ENCODE results near the gene ABL2.

The ABL2 gene

DNA sequence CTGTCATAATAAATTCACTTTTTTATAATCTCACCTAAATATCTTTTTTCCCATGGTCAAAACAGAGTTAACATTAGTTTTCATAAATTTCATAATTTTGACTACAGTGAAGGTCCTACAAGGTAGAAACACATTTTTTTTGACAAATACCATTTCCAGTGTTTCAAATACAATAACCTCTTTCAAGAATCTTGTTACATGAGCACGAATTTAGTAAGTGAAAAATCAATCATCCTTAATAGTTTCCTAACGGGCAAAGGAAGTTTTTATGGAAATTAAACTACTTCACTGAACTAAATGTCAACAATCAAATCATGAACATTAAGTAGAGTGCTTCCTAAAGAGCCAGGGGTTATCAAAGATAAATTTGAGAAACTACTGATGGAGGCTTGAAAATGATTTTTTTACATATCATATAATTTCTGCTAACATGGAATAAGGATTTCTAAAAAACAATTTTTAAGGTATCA, 35.4 kb downstream of the ABL2 start:
- Histone ChIP-seq H3K14ac (ENCODE audit: low read length in 2 of 2) (no peak overlapping the region), H3K36me3 (ENCODE audit: control insufficient read depth in 1 of 2, insufficient read depth in 2 of 2, low read depth in 1 of 2, low read length in 2 of 2) (no peaks in the 10 kb centered on the region), H2BK15ac (ENCODE audit: low read depth, poor library complexity, severe bottlenecking) (no peak overlapping the region), H3K4me2 (ENCODE audit: low read length, poor library complexity, severe bottlenecking) (no peak overlapping the region), H4K8ac (ENCODE audit: low read length) (no peak overlapping the region), H3K27me3 (ENCODE audit: control insufficient read depth in 1 of 2, insufficient read depth in 1 of 2, low read length in 2 of 2) (no peaks in the 10 kb centered on the region), H4K91ac (ENCODE audit: low read length) (no peak overlapping the region), H3K4ac (ENCODE audit: low read depth in 1 of 2, low read length in 2 of 2) (no peak overlapping the region), H3K23ac (ENCODE audit: low read length in 2 of 2) (no peak overlapping the region), H2BK12ac (ENCODE audit: low read length in 2 of 2) (no peak overlapping the region), H2AFZ (ENCODE audit: low read depth, low read length) (no peak overlapping the region), H3K18ac (ENCODE audit: low read depth in 1 of 2, low read length in 2 of 2) (no peak overlapping the region), H3K9me3 (ENCODE audit: control insufficient read depth, low read length) (no peaks in the 10 kb centered on the region), H3K4me3 (ENCODE audit: insufficient read depth in 1 of 2, low read depth in 1 of 2, low read length in 2 of 2) (no peak overlapping the region), H2BK120ac (ENCODE audit: low read depth, low read length) (no peak overlapping the region), H3K79me1 (replicated peaks; ENCODE audit: low read length, poor library complexity, severe bottlenecking) (peaks cover 10% of the 10 kb centered on the region), H2AK5ac (ENCODE audit: low read length, severe bottlenecking) (no peak overlapping the region), H2BK5ac (ENCODE audit: low read depth, low read length, poor library complexity, severe bottlenecking) (no peak overlapping the region), H3K27ac (ENCODE audit: low read length, poor library complexity, severe bottlenecking) (no peak overlapping the region), H3K4me1 (ENCODE audit: control insufficient read depth, insufficient read depth, low read depth, low read length) (peaks cover 1% of the 10 kb centered on the region), H3K9ac (ENCODE audit: low read length) (no peak overlapping the region)
- no peak for DNase-seq
- WGBS: no CpG with 5 or more reads among the region's 2 CpGs

- Histone ChIP-seq H3K9ac (ENCODE audit: low read length) (no peak overlapping the region), H2BK12ac (ENCODE audit: low read length in 2 of 2) (no peak overlapping the region), H3K18ac (ENCODE audit: low read depth in 1 of 2, low read length in 2 of 2) (no peak overlapping the region), H2BK15ac (ENCODE audit: low read depth, poor library complexity, severe bottlenecking) (no peak overlapping the region), H2BK120ac (ENCODE audit: low read depth, low read length) (no peak overlapping the region), H3K79me1 (replicated peaks; ENCODE audit: low read length, poor library complexity, severe bottlenecking) (peaks cover 14% of the 10 kb centered on the region), H2BK5ac (ENCODE audit: low read depth, low read length, poor library complexity, severe bottlenecking) (no peak overlapping the region), H3K4me1 (ENCODE audit: control insufficient read depth, insufficient read depth, low read depth, low read length) (peaks cover 3% of the 10 kb centered on the region), H2AFZ (ENCODE audit: low read depth, low read length) (no peak overlapping the region), H4K8ac (ENCODE audit: low read length) (no peak overlapping the region), H2AK5ac (ENCODE audit: low read length, severe bottlenecking) (no peak overlapping the region), H3K9me3 (ENCODE audit: control insufficient read depth, low read length) (no peaks in the 10 kb centered on the region), H3K27me3 (ENCODE audit: control insufficient read depth in 1 of 2, insufficient read depth in 1 of 2, low read length in 2 of 2) (no peaks in the 10 kb centered on the region), H4K91ac (ENCODE audit: low read length) (no peak overlapping the region), H3K4me3 (ENCODE audit: insufficient read depth in 1 of 2, low read depth in 1 of 2, low read length in 2 of 2) (no peak overlapping the region), H3K4me2 (ENCODE audit: low read length, poor library complexity, severe bottlenecking) (no peak overlapping the region), H3K27ac (ENCODE audit: low read length, poor library complexity, severe bottlenecking) (no peak overlapping the region), H3K36me3 (ENCODE audit: control insufficient read depth in 1 of 2, insufficient read depth in 2 of 2, low read depth in 1 of 2, low read length in 2 of 2) (no peaks in the 10 kb centered on the region), H3K4ac (ENCODE audit: low read depth in 1 of 2, low read length in 2 of 2) (no peak overlapping the region), H3K14ac (ENCODE audit: low read length in 2 of 2) (no peak overlapping the region), H3K23ac (ENCODE audit: low read length in 2 of 2) (no peak overlapping the region)
- peak; percentile 19 for DNase-seq
- 85% methylated on average over 4 of the region's 4 CpGs for WGBS
Observed at GRCh38 chr1:179190861-179191260, 38.6 kb downstream of the ABL2 start.

- Histone ChIP-seq H2BK12ac (ENCODE audit: low read length in 2 of 2) (no peak overlapping the region), H3K23ac (ENCODE audit: low read length in 2 of 2) (no peak overlapping the region), H2BK15ac (ENCODE audit: low read depth, poor library complexity, severe bottlenecking) (no peak overlapping the region), H2AK5ac (ENCODE audit: low read length, severe bottlenecking) (no peak overlapping the region), H3K9ac (ENCODE audit: low read length) (no peak overlapping the region), H2BK5ac (ENCODE audit: low read depth, low read length, poor library complexity, severe bottlenecking) (no peak overlapping the region), H3K4me1 (ENCODE audit: control insufficient read depth, insufficient read depth, low read depth, low read length) (peaks cover 3% of the 10 kb centered on the region), H4K91ac (ENCODE audit: low read length) (no peak overlapping the region), H3K9me3 (ENCODE audit: control insufficient read depth, low read length) (no peaks in the 10 kb centered on the region), H3K18ac (ENCODE audit: low read depth in 1 of 2, low read length in 2 of 2) (no peak overlapping the region), H3K27ac (ENCODE audit: low read length, poor library complexity, severe bottlenecking) (no peak overlapping the region), H2AFZ (ENCODE audit: low read depth, low read length) (no peak overlapping the region), H3K4ac (ENCODE audit: low read depth in 1 of 2, low read length in 2 of 2) (no peak overlapping the region), H3K27me3 (ENCODE audit: control insufficient read depth in 1 of 2, insufficient read depth in 1 of 2, low read length in 2 of 2) (no peaks in the 10 kb centered on the region), H2BK120ac (ENCODE audit: low read depth, low read length) (no peak overlapping the region), H4K8ac (ENCODE audit: low read length) (no peak overlapping the region), H3K4me3 (ENCODE audit: insufficient read depth in 1 of 2, low read depth in 1 of 2, low read length in 2 of 2) (no peak overlapping the region), H3K79me1 (replicated peaks; ENCODE audit: low read length, poor library complexity, severe bottlenecking) (peaks cover 15% of the 10 kb centered on the region), H3K14ac (ENCODE audit: low read length in 2 of 2) (no peak overlapping the region), H3K36me3 (ENCODE audit: control insufficient read depth in 1 of 2, insufficient read depth in 2 of 2, low read depth in 1 of 2, low read length in 2 of 2) (no peaks in the 10 kb centered on the region), H3K4me2 (ENCODE audit: low read length, poor library complexity, severe bottlenecking) (no peak overlapping the region)
- DNase-seq: no peak
- WGBS: 97% methylated on average over 8 of the region's 8 CpGs
Observed at GRCh38 chr1:179187735-179188471, 41.6 kb downstream of the ABL2 start.

- H3K4me1 ChIP-seq (ENCODE audit: control insufficient read depth, insufficient read depth, low read depth, low read length): peaks cover 3% of the 10 kb centered on the region
- no peak overlapping the region for H3K27ac ChIP-seq (ENCODE audit: low read length, poor library complexity, severe bottlenecking)
- no peak overlapping the region for H2AFZ ChIP-seq (ENCODE audit: low read depth, low read length)
- H3K79me1 ChIP-seq (replicated peaks; ENCODE audit: low read length, poor library complexity, severe bottlenecking): peaks cover 16% of the 10 kb centered on the region
- no peak overlapping the region for H3K14ac ChIP-seq (ENCODE audit: low read length in 2 of 2)
- no peak overlapping the region for H3K4ac ChIP-seq (ENCODE audit: low read depth in 1 of 2, low read length in 2 of 2)
- H4K8ac ChIP-seq (ENCODE audit: low read length): no peak overlapping the region
- no peak overlapping the region for H4K91ac ChIP-seq (ENCODE audit: low read length)
- H3K36me3 ChIP-seq (ENCODE audit: control insufficient read depth in 1 of 2, insufficient read depth in 2 of 2, low read depth in 1 of 2, low read length in 2 of 2): no peaks in the 10 kb centered on the region
- no peaks in the 10 kb centered on the region for H3K9me3 ChIP-seq (ENCODE audit: control insufficient read depth, low read length)
- H3K27me3 ChIP-seq (ENCODE audit: control insufficient read depth in 1 of 2, insufficient read depth in 1 of 2, low read length in 2 of 2): no peaks in the 10 kb centered on the region
- no peak overlapping the region for H2AK5ac ChIP-seq (ENCODE audit: low read length, severe bottlenecking)
- H3K4me2 ChIP-seq (ENCODE audit: low read length, poor library complexity, severe bottlenecking): no peak overlapping the region
- H3K18ac ChIP-seq (ENCODE audit: low read depth in 1 of 2, low read length in 2 of 2): no peak overlapping the region
- no peak for DNase-seq
- H3K4me3 ChIP-seq (ENCODE audit: insufficient read depth in 1 of 2, low read depth in 1 of 2, low read length in 2 of 2): no peak overlapping the region
- no peak overlapping the region for H2BK5ac ChIP-seq (ENCODE audit: low read depth, low read length, poor library complexity, severe bottlenecking)
- H3K9ac ChIP-seq (ENCODE audit: low read length): no peak overlapping the region
- no peak overlapping the region for H2BK120ac ChIP-seq (ENCODE audit: low read depth, low read length)
- H3K23ac ChIP-seq (ENCODE audit: low read length in 2 of 2): no peak overlapping the region
- no peak overlapping the region for H2BK15ac ChIP-seq (ENCODE audit: low read depth, poor library complexity, severe bottlenecking)
- H2BK12ac ChIP-seq (ENCODE audit: low read length in 2 of 2): no peak overlapping the region
Observed at GRCh38 chr1:179187043-179187442, 42.4 kb downstream of the ABL2 start.
